HG02588 (cell line): ENCODE data around the gene PDLIM7.
A peak's percentile ranks its signal among the peaks of the same experiment; 100 is the strongest.

Experiments
- ATAC-seq: cut with Tn5 transposase; IDR thresholded peaks from one replicate; pipeline ENCODE4 v1.9.1; 2021; ENCODE audit warnings: mild to moderate bottlenecking, moderate library complexity; ENCODE audit not compliant: unreplicated experiment

Gene PDLIM7

GRCh38 chr5:177458912-177459350 lies 38.5 kb downstream of the PDLIM7 start:
- no peak for ATAC-seq

- no peak for ATAC-seq
Measured at GRCh38 chr5:177457852-177458681, 39.3 kb downstream of the PDLIM7 start.

- ATAC-seq: peak; percentile 32
Measured at GRCh38 chr5:177456976-177457851, 40.2 kb downstream of the PDLIM7 start.

GRCh38 chr5:177456591-177456964 lies 40.8 kb downstream of the PDLIM7 start:
- ATAC-seq: no peak

DNA sequence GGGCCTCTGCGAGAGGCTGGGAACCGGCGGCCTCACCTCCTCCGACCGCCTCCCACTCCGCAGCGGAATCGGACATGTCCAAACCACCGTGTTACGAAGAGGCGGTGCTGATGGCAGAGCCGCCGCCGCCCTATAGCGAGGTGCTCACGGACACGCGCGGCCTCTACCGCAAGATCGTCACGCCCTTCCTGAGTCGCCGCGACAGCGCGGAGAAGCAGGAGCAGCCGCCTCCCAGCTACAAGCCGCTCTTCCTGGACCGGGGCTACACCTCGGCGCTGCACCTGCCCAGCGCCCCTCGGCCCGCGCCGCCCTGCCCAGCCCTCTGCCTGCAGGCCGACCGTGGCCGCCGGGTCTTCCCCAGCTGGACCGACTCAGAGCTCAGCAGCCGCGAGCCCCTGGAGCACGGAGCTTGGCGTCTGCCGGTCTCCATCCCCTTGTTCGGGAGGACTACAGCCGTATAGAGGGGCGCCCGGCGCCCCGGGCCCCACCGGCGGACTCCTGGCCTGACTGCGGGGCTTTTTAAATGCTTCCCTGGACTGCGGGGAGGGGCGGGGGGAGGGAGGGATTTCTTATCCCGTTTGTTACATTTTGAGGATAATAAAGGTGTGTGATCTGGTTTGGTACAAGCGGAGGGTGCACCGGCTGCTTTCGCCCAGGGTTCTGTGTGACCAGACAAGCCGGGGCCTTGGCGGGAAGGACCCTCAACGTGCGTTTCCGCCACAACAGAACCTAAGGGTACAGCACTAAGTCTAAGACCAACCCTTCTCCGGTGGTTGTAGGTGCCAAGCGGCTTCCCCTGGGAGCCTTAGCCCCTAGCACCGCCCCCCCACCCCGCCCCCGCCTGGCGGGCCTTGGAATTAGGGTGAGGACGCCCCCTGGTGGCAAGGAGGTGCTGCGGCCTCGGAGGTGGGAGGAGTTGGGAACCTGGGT lies 41.5 kb downstream of the PDLIM7 start:
- ATAC-seq: peak; percentile 10

DNA sequence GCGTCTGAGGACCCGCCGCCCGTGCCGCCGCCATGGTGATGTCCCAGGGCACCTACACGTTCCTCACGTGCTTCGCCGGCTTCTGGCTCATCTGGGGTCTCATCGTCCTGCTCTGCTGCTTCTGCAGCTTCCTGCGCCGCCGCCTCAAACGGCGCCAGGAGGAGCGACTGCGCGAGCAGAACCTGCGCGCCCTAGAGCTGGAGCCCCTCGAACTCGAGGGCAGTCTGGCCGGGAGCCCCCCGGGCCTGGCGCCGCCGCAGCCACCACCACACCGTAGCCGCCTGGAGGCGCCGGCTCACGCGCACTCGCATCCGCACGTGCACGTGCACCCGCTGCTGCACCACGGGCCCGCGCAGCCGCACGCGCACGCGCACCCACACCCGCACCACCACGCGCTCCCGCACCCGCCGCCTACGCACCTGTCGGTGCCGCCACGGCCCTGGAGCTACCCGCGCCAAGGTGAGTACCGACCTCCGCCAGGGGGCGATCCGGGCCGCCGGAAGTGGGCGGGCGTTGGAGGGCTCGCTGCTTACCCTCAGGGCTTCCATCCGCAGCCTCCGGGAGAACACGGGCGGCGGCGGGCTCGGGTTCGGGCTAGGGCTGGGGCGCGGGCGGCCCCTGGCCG lies 42.3 kb downstream of the PDLIM7 start:
- ATAC-seq: peak; percentile 41

DNA sequence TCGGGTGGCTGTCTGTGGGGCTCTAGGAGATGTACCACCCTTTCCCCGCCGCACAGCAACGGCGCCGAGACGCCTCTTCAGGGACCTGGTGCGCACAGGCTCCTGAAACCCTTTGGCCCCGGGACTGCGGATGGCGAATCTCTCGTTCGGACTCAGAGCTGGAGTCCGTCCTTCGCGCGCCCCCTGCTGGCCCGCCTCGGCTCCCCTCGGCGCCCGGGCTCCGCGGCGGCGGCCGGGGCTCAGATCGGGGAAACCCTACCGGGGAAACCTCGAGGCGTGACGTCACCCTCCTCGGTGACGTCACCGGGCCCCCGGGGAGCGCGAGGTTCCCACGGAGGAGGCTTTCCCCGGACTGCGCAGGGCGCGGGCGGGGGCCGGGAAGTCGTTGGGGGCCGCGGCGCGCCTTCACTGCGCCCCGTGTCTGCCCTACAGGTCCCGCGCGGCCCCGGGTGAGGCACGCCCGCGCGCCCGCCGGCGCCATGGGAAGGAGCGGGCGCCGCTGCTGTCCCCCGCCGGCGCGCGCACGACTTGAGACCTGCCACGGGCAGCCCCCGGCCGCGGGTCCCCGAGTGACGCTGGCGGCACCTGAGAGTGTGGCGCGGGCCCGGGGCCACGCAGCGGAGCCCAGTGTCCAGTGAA lies 42.9 kb downstream of the PDLIM7 start:
- peak; percentile 52 for ATAC-seq

DNA sequence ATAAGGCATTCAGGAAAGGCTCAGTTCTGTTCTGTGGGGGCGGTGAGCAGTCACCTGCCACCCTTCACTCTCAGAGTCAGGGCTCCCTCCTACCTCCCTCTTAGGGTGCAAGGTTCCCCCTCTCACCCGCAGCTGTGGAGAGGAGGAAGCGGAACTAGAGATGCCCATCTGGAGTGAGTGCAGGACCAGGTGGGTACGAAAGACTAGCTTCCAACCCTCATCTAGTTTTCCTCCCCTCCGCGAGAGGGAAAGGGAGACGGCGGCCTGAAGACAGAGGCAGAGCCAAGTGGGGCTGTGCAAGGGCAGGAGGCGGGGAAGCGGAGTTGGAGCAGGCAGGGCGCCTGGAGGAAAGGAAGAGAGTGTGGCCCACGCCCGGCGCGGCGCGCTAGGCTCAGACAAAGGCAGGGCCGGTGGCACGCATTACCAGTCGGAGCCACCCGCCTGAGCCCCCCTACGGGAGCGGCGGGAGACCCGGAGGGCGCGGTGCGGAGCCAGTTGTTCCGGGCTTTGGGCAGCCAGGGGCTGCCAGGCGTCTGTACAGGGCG lies 43.5 kb downstream of the PDLIM7 start:
- ATAC-seq: peak; percentile 1

GRCh38 chr5:177452688-177453638 lies 44.4 kb downstream of the PDLIM7 start:
- no peak for ATAC-seq

DNA sequence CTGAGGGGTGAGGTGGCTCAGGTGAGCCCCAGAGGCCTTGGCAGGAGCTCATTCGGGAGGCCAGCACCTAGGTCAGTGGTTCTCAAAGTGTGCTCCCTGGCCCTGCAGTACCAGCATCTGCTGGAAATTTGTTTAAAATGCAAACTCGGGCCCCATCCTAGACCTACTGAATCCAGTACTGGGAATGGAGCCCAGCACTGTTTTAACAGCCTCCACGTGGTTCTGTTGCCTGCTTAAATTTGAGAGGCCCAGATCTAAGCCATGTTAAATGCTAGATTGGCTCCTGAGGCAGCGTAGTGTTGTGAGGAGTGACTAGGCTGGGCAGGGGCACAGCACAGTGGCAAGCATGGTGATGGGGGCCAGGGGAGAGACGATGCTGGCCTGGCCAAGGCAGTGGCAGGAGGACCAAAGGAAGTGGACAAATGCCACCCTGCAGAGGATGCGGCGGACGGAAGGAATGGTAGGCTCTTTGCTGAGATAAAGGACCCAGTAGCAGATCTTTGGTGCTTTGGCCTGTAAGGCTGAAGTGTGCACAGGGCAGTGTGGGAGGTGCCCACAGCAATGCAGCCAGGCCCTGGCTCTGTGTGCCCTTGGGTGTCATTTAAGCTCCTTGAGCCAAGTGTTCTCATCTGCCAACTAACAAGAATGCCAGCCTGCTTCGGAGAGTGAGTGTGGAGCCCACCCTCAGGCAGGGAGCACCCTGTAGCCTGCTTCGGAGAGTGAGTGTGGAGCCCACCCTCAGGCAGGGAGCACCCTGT lies 46.6 kb downstream of the PDLIM7 start:
- ATAC-seq: no peak

DNA sequence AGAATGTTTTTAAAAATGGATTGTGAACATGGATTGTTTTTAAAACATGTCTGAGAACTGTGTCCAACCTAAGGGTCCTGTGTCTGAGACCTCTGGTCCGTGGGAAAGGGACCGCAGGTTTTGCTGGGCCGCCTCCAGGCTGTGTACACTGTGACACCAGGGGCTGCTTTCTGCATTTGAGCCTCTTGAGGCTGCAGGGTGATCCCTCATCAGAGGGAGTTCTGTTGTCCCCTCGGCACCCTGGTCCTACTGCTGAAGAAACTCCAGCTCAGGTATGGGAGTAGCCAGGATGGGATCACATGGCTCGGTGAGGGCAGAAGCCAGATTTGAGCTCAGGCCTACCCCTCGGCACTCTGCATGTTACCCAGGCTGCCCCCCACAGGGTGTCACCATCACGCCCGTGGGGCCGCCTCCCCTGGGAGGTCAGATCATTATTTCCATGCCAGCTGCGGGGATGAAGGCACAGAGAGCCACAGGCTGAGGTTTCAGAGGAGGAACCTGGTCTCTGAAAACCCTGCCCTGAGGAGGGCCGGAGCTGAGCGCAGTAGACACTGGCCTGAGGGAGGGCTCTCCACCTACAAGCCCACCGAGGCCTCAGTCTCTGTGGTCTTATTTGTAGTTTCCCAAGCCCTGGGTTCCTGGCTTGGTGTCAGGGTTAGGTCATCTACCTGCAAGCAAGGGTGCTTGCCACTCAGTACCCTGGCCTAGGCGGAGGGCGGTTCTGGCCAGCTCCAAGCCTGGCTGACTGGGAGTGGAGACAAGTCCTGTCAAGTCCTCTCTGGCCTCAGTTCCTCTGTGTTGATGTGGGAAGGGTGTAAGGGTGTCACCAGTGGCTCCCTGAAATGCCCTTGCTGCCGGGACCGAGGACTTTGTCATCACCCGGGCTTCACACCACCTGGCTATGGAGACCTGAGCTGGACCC lies 48.0 kb downstream of the PDLIM7 start:
- ATAC-seq: no peak

DNA sequence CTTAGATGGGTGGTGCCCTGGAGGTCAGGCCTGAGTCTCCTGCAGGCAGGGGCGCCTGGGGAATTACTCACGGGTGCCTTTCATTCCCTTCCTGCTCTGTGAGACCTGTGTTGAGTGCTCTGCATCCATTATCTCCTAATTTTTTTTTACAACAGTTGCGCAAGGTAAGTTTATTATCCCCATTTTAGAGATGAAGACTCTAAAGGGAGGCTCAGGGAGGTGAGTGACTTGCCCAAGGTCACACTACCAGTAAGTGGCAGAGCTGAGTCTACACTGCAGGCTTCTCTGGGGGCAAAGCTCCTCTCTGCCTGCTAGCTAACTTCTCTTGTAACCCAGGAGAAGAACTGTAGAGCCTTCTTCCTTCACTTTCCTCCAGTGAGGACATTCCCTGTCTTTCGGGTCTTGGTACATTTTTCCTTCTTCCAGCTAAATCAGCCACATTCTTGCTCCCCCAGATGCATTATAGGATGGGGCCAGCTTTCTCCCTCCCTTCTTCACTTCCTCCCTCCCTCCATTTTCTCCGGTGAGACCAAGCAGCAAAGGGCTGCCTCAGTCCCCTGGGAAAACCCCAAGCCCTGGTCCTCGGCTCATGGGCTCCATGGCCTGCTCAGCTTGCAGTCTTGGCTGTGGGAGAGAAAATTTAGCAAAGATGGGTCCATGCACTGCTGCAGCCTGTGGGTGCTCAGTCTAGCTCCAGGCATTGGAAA lies 49.0 kb downstream of the PDLIM7 start:
- ATAC-seq: no peak

- no peak for ATAC-seq
Measured at GRCh38 chr5:177447611-177448243, 49.7 kb downstream of the PDLIM7 start.

DNA sequence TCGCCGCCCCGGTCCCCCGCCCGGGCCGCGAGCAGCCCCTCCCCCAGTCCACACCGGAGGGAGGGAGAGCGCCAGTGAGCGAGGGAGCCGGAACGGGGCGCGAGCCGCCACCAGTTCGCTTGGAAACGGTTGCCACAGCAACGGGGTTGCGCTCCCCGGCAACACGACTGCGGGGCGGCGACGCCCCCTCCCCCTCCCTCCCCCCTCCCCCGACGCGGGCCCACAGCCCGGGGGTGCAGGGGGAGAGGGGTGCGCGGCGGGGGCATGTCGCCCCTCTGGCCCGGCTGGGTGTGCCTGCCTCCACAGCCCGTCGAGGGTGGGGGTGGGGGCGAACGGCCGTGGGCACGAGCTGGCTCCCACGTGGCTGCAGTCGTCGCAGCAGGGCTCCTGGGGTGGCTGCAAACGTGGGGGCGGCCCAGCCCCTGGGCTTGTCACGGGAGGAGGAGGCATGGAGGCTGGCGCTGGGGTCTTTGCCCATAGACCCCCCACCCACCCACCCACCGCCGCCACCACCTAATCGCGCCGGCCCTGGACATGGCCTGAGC lies 50.3 kb downstream of the PDLIM7 start:
- peak; percentile 28 for ATAC-seq
